Stimulated activated CD4-positive, alpha-beta T cell treated with anti-CD3 and anti-CD28 coated beads, Interleukin-15, amount 100 ng/mL, for 48 hours (primary cell): ENCODE measurements around the gene ISG15.

Experiments
- DNase-seq, 2 donors: peaks; one replicate each; pipeline ENCODE4 v3.0.0-alpha.2; 2020; ENCODE audit warnings: low read depth in 2 of 2

The ISG15 gene

DNA sequence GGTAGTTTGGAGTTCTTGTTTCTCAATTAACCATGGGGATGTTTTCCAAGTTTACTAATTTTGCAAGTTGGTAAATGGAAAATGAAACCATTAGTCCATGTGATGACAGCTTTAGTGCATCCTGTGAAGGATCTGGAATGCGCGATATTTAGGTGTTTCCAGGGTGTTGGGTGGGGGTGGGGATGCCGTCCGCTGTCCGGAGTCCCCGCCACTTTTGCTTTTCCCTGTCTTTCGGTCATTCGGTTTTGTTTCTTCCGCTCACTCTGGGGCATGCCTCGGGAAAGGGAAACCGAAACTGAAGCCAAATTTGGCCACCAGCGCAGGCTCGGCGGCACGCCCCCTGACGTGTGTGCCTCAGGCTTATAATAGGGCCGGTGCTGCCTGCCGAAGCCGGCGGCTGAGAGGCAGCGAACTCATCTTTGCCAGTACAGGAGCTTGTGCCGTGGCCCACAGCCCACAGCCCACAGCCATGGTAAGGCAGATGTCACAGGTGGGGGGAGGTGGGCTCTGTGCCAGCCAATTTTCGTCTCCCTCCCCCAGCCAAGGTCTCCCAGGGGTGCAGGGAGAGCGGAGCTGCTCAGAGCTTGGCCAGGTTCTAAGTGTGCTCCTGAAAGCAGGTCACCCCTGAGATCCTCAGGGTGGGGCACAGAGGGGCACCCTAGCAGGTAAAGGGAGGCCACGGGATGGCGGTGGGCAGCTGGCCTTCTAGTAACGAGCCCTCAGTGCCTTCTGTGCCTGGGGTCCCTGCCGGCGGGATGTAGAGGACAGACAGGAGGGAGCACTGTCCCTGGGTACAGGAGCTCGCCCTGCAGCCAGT is at the start of gene ISG15:
ISG15 (plus strand) TSS at position 393 of the 817 bp plus-strand sequence; CDS start at position 470, 77 bp downstream.
- peak; percentile 70 to 81 for DNase-seq

DNA sequence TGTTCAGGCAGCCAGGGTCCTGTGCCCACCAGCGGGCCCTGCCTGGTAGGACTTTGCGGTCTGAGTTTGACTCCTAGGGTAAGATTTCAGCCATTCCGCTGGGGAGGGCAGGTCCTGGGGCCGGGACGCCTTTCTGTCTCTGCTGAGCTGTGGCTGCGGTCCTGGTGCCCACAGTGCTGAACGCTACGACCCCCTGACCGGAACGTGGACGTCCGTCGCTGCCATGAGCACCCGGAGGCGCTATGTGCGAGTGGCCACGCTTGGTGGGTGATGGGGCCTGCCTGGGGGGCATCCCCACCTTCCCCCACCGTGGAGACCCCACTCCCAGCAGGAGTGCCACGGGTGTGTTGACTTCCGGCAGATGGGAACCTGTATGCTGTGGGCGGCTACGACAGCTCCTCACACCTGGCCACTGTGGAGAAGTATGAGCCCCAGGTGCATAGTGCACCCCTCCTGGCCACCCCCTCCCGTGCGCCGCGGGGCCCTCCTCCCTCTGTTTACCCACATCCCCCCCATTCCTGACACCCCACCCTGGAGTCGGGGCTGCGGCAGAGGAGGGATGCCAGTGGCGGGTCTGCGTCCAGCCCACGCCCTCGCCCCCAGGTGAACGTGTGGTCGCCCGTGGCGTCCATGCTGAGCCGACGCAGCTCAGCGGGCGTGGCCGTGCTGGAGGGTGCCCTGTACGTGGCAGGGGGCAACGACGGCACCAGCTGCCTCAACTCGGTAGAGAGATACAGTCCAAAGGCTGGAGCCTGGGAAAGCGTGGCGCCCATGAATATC is 49.4 kb upstream of the ISG15 start:
- no peak for DNase-seq

DNA sequence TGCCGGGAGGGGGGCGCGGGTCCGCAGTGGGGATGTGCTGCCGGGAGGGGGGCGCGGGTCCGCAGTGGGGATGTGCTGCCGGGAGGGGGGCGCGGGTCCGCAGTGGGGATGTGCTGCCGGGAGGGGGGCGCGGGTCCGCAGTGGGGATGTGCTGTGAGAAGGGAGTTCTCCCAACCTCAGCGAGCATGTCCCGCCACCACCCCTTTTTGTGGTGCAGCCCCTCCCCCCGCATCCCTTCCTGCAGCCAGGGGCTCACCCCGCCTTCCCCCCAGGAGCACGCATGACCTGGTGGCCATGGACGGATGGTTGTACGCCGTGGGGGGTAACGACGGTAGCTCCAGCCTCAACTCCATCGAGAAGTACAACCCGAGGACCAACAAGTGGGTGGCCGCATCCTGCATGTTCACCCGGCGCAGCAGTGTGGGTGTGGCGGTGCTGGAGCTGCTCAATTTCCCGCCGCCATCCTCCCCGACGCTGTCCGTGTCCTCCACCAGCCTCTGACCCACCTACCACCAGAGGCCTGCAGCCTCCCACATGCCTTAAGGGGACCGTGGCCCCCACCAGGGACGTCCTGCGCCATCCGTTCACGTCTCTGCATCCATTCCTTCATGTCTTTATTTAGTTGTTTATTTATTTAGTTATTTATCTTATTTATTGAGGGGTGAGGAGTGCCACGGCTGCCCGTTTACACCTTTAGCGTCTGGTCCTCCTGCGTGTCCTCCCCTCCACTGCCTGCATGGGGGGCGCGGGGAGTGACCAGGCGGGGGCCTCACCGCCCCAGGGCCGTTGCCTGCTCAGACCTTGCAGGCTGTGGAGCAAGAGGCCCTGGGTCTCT is 48.4 kb upstream of the ISG15 start:
- no peak for DNase-seq

DNA sequence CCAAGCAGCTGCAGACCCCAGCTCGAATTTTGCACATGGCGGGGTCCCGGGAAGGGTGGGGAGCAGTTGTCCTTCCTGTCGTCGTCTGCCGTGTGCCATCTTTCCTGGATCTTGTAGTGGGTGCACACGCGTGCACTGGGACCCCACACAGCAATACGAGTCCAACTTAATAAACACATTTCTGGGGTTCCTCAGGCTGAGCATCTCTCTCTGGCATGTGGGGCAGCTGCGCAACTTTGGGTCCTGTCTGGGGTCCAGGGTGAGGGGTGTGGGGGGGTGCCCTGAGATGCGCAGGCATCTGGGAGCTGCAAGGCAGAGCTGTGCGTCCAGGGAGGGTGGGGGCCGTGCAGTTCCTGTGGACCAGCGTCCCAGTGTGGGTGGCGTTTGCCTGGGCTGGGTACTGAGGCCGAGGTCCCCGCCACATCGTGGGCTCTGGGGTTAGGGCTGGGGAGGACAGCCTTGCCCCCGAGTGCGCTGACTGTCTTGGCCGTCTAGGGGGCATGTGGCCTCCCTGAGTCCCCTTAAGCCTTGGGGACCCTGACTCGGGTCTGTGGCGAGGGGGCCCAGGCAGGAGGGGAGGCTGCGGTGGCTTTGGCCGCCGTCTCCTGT is 47.7 kb upstream of the ISG15 start:
- DNase-seq: no peak

DNA sequence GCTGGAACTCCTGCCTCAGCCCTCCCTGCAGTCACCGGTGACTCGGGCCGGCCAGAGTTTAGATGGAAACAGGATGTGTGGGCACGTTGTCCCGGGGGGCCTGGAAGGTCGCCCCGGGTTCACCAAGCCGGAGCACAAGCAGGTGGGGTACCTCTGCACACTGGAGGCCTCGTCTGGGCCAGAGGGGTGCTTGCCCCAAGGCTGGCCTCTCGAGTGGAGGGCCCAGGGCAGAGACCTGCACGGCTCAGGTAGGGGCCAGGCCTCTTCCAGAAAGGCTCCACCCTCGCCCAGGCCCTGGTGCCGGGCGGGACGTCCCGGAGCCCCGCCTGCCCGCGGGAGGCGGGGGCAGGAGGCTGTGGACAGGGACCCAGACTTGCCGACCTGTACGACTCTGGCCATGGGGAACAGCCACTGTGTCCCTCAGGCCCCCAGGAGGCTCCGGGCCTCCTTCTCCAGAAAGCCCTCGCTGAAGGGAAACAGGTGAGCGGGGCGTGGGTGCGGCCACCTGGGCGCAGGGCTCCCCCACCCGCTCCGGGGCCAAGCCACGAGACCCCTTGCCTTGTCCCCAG is 47.1 kb upstream of the ISG15 start, which contains the start of gene PLEKHN1:
PLEKHN1 (plus strand) TSS at position 348 of the 569 bp plus-strand sequence; CDS start at position 398, 50 bp downstream.
- DNase-seq: peak in 1 of 2 donors; percentile 40

DNA sequence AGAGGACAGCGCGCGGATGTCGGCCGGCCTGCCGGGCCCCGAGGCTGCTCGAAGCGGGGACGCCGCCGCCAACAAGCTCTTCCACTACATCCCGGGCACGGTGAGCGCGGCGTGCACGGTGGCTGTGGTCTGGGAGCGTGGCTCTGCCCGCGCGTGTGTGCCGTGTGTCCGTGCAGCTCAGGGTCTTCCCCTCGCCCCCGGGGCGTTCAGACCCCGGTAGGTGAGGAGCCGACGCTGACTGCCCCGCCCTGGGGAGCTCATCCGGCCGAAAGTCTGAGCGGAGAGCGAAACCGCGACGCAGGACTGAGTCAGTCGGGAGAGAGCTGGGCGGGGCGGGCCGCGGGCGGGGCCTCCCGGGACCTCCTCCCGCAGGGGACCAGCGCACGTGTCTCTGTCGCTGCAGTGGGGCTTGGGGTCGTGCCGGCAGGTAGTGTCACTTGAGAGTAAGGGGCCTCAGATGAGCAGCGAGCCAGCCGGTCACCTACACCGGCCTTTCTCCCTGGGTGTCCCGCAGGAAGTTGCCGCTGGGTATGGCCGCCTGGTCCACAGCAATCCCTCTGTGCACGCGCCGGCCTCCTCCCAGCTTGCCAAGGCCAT is 46.5 kb upstream of the ISG15 start:
- peak; percentile 63 to 83 for DNase-seq

DNA sequence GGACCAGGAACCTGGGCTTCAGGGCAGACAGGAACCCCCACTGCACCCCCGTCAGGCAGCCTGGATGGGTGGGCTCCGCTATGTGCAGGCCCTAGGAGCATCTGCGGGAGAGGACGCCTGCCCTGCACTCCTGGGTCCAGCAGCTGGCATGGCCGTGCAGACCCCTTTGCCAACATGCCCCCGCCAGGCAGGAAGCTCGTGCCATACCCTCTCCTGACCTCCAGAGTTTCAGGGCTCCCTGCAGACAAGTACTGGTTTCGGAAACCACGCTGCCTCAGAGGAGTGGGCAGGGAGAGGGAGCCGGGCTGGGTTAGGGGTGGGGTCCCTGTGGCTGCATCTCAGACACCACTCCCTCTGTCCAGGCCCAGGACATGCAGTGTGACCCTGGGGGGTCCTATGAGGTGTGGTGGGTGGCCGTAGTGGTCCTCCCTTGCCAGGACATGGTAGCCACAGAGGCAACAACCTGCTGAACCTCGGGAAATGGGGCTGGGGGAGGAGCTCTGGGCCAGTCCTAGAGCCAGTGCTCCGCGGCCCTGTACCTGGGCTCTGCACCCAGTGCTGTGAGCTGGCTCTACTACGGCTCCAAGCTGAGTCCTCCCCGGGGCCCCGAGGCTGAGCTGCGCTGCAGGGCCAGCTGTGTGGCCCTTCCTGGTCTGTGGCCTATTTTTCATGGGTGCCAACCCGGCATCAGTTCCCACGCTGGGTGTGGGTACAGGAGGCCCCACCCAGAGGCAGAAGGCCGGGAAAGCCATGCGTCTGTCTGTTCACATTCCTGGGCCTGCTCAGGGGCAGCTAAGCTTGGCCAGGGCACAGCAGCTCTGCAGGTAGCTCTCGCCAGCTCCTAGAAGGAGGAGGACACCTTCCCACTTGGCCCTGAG is 45.6 kb upstream of the ISG15 start:
- no peak for DNase-seq

DNA sequence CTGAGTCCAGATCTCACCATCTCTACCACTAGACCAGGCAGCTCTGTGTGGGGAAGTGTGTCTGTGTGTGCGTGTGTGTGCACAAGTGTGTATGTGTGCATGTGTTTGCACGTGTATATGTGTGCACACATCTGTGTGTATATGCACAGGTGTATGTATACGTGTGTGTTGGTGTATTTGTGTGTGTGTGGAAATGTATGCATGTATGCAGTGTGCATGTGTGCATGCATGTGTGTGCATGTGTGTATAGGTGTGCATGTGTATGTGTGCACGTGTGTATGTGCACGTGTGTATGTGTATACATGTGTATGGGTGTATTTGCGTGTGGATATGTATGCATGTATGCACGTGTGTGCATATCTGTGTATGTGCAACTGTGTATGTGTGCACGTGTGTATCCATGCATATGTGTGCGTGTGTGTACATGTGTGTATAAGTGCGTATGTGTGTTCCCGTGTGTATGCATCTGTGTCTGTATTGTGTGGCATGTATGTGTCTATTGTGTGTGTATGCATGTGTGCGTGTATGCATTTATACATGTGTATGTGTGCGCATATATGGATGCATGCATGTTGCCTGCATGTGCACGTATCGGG is 43.9 kb upstream of the ISG15 start:
- DNase-seq: no peak

DNA sequence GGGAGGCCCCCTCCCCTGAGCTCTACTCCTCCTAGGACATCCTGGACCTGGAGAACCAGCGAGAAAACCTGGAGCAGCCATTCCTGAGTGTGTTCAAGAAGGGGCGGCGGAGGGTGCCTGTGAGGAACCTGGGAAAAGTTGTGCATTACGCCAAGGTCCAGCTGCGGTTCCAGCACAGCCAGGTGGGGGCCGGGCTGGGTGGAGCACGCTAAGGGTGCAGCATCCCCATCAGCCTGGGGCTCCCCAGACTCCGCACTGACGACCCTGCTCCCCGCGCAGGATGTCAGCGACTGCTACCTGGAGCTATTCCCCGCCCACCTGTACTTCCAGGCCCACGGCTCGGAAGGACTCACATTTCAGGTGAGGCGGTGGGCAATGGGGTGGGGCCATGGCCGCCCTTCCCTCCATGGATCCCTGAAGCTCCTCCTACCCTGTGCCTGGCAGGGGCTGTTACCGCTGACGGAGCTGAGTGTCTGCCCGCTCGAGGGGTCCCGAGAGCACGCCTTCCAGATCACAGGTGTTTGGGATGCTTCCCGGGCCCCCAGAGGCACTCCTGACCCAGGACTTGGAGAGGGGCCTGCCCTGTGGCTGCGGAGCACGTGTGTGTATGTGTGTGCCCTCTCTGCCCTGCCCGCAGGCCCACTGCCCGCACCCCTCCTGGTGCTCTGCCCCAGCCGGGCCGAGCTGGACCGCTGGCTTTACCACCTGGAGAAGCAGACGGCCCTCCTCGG is 42.9 kb upstream of the ISG15 start:
- no peak for DNase-seq

DNA sequence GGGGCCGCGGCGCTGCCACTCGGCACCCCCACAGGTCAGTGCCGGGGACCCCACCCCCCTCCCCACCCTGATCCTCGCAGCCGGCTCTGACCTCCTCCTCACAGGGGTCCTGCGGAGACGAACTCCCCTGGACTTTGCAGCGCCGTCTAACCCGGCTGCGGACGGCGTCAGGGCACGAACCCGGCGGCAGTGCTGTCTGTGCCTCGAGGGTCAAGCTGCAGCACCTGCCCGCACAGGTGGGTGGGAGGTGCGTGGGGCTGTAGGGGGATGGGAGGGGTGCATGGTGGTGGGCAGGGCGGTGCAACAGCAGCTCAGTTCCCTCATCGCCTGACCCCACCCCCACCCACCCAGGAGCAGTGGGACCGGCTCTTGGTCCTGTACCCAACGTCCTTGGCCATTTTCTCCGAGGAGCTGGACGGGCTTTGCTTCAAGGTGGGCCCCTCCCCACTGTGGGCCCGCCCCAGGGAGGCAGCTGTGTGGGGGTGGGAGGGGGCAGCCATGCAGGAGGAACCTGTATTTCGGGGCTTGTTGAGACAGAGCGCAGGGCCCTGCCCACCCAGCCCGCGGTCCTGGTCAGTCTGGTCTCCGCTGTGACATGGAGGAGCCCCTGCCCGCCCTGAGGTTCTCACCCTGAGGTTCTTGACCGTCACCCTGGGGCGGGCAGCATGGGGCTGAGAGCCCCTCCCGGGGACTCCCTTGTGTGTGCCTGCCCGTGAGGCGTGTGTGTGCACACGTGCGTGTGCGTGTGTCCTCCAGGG is 42.1 kb upstream of the ISG15 start:
- DNase-seq: no peak

DNA sequence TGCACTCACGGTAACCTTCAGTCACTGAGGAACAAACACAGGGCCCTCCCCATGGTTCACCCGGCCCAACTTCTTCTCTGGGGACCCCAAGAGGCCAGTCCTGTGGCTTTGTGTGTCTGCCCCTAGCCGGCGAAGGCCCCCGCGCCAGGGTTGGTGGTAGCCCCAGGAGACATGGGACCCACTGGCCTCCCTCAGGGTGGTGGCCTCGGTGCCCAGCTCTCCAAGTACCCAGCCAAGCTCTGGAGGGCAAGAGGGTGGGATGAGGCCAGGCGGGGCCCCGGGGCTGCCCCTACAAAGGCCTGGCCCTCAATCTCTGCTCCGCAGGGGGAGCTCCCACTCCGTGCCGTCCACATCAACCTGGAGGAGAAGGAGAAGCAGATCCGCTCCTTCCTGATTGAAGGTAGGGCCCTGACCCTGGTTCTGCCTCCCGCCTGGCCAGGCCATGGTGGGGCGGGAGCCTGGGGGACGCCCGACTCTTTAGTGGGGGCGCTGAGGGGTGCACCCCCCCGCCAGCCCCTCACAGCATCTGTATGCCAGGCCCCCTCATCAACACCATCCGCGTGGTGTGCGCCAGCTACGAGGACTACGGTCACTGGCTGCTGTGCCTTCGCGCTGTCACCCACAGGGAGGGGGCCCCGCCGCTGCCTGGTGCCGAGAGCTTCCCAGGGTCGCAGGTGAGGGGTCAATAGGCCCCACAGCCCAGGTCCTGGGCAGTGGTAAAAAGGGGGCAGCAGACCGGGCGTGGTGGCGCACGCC is 41.4 kb upstream of the ISG15 start:
- DNase-seq: no peak

DNA sequence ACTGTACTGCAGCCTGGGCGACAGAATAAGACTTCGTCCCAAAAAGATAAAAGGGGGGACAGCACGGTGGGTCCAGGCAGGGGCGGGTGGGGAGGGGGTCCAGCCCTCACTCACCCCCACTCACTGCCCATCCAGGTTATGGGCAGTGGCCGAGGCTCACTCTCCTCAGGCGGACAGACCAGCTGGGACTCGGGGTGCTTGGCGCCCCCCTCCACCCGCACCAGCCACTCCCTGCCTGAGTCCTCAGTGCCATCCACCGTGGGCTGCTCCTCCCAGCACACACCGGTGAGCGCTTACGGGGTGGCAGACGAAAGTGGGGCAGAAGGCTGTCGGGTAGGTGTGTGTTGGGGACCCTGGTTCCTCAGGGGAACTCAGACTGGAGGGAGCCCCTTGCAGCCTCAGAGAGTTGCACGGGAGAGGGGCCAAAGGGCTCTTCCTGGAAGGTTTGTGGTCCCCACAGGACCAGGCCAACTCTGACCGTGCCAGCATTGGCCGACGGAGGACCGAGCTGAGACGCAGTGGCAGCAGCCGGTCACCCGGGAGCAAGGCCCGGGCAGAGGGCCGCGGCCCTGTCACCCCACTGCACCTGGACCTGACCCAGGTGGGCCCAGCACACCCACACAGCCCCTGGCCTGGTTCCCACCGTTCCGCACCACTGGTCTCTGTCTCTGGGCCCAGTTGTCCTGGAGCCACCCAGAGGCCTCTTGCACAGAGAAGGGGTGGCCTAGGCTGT is 40.4 kb upstream of the ISG15 start:
- DNase-seq: no peak

DNA sequence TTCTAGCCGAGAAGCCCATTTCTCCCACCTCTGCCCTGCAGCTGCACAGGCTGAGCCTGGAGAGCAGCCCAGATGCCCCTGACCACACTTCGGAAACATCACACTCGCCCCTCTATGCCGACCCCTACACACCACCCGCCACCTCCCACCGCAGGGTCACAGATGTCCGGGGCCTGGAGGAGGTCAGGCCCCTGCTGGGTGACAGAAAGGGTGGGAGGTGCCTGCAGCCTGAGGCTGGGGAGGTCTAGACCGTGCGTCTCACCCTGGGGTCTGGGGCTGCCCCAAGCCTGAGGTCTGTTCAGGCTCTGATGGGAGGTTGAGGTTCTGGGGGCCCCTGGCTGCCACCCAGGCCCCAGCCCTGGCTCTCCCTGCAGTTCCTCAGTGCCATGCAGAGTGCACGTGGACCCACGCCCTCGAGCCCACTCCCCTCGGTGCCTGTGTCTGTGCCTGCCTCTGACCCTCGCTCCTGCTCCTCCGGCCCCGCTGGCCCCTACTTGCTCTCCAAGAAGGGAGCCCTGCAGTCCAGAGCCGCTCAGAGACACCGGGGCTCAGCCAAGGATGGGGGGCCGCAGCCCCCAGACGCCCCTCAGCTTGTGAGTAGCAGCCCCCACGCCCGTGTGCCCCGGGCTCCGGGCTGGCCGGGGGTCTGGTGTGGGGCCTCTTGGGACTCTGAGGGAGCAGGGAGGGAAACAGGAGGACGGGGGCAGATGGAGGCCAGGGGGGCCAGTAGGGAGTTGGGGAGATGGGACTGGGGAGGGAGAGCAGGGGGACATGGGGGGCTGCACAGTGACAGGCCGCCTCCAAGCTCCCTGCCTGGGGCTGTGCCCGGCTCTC is 39.6 kb upstream of the ISG15 start:
- no peak for DNase-seq

DNA sequence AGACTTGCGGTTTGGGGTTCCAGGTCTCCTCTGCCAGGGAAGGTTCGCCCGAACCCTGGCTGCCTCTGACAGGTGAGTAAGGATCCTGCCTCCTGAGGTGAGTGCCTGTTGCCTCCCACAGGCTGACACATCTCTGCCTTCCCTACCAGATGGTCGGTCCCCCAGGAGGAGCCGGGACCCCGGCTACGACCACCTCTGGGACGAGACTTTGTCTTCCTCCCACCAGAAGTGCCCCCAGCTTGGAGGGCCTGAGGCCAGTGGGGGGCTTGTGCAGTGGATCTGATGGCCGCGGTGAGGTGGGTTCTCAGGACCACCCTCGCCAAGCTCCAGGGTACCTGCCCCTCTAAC is 39.0 kb upstream of the ISG15 start:
- DNase-seq: no peak

DNA sequence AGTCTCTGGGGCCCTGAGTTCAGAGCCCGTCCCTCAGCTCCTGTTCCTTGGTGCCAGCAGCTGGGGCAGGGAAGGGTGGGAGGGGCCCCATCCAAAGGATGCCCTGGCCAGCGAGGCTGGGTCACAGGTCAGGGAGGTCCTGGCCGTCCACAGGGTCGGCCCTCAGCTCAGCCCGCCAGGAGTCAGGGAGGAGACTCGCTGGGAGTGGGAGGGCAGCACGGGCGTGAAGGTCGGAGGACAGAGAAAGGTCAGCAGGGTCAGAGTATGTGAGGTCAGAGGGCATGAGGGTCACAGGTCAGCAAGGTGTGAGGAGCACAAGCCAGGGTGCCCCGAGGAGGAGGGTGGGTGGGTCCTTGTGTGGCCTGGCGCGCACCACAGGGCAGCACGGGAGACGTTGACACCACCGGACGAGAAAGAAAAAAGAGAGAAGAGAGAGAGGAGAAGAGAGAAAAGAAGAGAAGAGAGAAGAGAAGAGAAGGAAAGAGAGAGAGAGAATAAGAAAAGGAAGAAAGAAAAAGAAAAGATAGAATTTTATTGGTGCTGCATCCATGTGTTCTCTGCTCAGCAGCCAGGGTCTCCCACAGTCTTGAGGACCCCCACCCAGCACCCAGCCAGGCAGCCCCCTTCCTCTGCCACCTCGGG is 38.5 kb upstream of the ISG15 start:
- DNase-seq: no peak
